ENCODE measurements around the gene SETD7.
A peak's percentile ranks its signal among the peaks of the same experiment; 100 is the strongest.

Gene SETD7

GRCh38 chr4:139581096-139581495, 25.1 kb upstream of the SETD7 start:
- DNase-seq = no peak
- intact Hi-C loops (cut with DNase I) = no loop called here

- intact Hi-C loops (cut with DNase I) = no loop called here
Observed at GRCh38 chr4:139576219-139576618, 20.2 kb upstream of the SETD7 start.

GRCh38 chr4:139575072-139575471, 19.1 kb upstream of the SETD7 start:
- no peak for DNase-seq
- intact Hi-C loops (cut with DNase I) = no loop called here

More at GRCh38 chr4:139576219-139576618, 20.2 kb upstream of the SETD7 start:
- peak in 3 of 42 donors; percentile 6 to 28 (median 15) for DNase-seq

GRCh38 chr4:139574641-139575040, 18.6 kb upstream of the SETD7 start:
- no peak for DNase-seq
- intact Hi-C loops (cut with DNase I) = no loop called here

- peak in 11 of 42 donors; percentile 15 to 48 (median 28) for DNase-seq
- intact Hi-C loops (cut with DNase I) = no loop called here
Observed at GRCh38 chr4:139568206-139568955, 12.4 kb upstream of the SETD7 start.

GRCh38 chr4:139567159-139567870, 11.3 kb upstream of the SETD7 start:
- intact Hi-C loops (cut with DNase I) = no loop called here
- DNase-seq = no peak

- intact Hi-C loops (cut with DNase I) = loop anchor here (5.0 kb wide), 1 partner anchor 808 kb away; the partner anchor contains the start of gene SCOC
- no peak for DNase-seq
Observed at GRCh38 chr4:139564502-139564901, 8.5 kb upstream of the SETD7 start.

GRCh38 chr4:139563515-139563914, 7.5 kb upstream of the SETD7 start:
- DNase-seq = no peak
- intact Hi-C loops (cut with DNase I) = loop anchor here (5.0 kb wide), 1 partner anchor 809 kb away; the partner anchor contains the start of gene SCOC

GRCh38 chr4:139562839-139563238, 6.8 kb upstream of the SETD7 start:
- no peak for DNase-seq
- intact Hi-C loops (cut with DNase I) = loop anchor here (5.0 kb wide), 1 partner anchor 809 kb away; the partner anchor contains the start of gene SCOC

GRCh38 chr4:139562067-139562684, 6.2 kb upstream of the SETD7 start:
- DNase-seq = no peak
- intact Hi-C loops (cut with DNase I) = loop anchor here (5.0 kb wide), 1 partner anchor 810 kb away; the partner anchor contains the start of gene SCOC

- peak in 4 of 42 donors; percentile 20 to 51 (median 34) for DNase-seq
- intact Hi-C loops (cut with DNase I) = loop anchor here (5.0 kb wide), 1 partner anchor 812 kb away; the partner anchor contains the start of gene SCOC
Observed at GRCh38 chr4:139560406-139561104, 4.5 kb upstream of the SETD7 start.

- DNase-seq = no peak
- intact Hi-C loops (cut with DNase I) = loop anchor here (5.0 to 10.0 kb wide), 2 partner anchors 475 to 813 kb away; partner anchors contain the start of gene SCOC
Observed at GRCh38 chr4:139559687-139560086, 3.7 kb upstream of the SETD7 start.

- peak in 3 of 42 donors; percentile 4 to 33 (median 17) for DNase-seq
Observed at GRCh38 chr4:139559089-139559479, 3.1 kb upstream of the SETD7 start.

GRCh38 chr4:139558235-139559088, 2.4 kb upstream of the SETD7 start:
- DNase-seq = peak in 1 of 42 donors; percentile 42
- intact Hi-C loops (cut with DNase I) = loop anchor here (10.0 kb wide), 1 partner anchor 474 kb away; no protein-coding TSS in a partner anchor

More at GRCh38 chr4:139559089-139559479, 3.1 kb upstream of the SETD7 start:
- intact Hi-C loops (cut with DNase I) = loop anchor here (10.0 kb wide), 1 partner anchor 474 kb away; no protein-coding TSS in a partner anchor

- intact Hi-C loops (cut with DNase I) = loop anchor here (10.0 kb wide), 1 partner anchor 473 kb away; no protein-coding TSS in a partner anchor
Observed at GRCh38 chr4:139557556-139558110, 1.6 kb upstream of the SETD7 start.

GRCh38 chr4:139556724-139557555, 921 bp upstream of the SETD7 start:
- intact Hi-C loops (cut with DNase I) = loop anchor here (10.0 kb wide), 1 partner anchor 472 kb away; no protein-coding TSS in a partner anchor
- peak; percentile 35 to 81 (median 58) for DNase-seq

More at GRCh38 chr4:139557556-139558110, 1.6 kb upstream of the SETD7 start:
- no peak for DNase-seq

Data from head of caudate nucleus (tissue), 42 donors.